Endothelial cell of umbilical vein (primary cell): ENCODE measurements around the gene PARS2. TPM values are rescaled to one million over a fixed set of nuclear protein-coding genes. Genes with fewer than 3 reads are reported as not detected.

Source experiments
- BruUV-seq: library from RNA; stranded (reverse); fragments of 400-500 nt; replicated peaks from 2 replicates; lab custom pipeline; 2021; lab: Mats Ljungman, UMichigan
- CTCF ChIA-PET: fragments of 300-600, 350-600 bp; sonication (Branson Sonifier 250); formaldehyde crosslinking; loops from one replicate; lab custom pipeline; 2021; ENCODE audit warnings: antibody characterized with exemption, inconsistent platforms; lab: Charles Lee
- POLR2A ChIA-PET: fragments of 300-600, 350-600 bp; sonication (Branson Sonifier 250); formaldehyde crosslinking; loops from one replicate; lab custom pipeline; 2021; ENCODE audit warnings: antibody characterized with exemption, inconsistent platforms; lab: Charles Lee
- DNase-seq: peaks from one replicate; pipeline ENCODE4 v3.0.0-alpha.2; 2011; ENCODE audit warnings: low read depth, low spot score
- FAIRE-seq: peaks from 2 replicates; lab custom pipeline; 2011; peaks lifted over from hg19 to GRCh38; lab: Jason Lieb, UNC
- H2AFZ ChIP-seq: 2 replicates; pipeline ENCODE4 v1.6.0; 2012; ENCODE audit warnings: low read depth, low read length, control low read depth, inconsistent platforms
- H3K27ac ChIP-seq: 2 replicates; pipeline ENCODE4 v1.5.1; 2011; ENCODE audit warnings: low read depth, mild to moderate bottlenecking, control low read depth, low read length, moderate library complexity; ENCODE audit not compliant: insufficient read depth
- H3K27me3 ChIP-seq, 2 experiments: 2 replicates each; pipeline versions ENCODE4 v1.6.0 to v1.6.1; 2011; ENCODE audit warnings: low read length in 2 of 2, mixed read lengths in 1 of 2; ENCODE audit not compliant: control insufficient read depth in 2 of 2, insufficient read depth in 2 of 2
- H3K36me3 ChIP-seq, 2 experiments: 2 replicates in 1 of 2; 3 replicates in 1 of 2; pipeline ENCODE4 v1.5.1; 2011; ENCODE audit warnings: low read length in 2 of 2, mild to moderate bottlenecking in 1 of 2, moderate library complexity in 1 of 2; ENCODE audit not compliant: control insufficient read depth in 2 of 2, insufficient read depth in 2 of 2; ENCODE audit errors: extremely low read depth in 1 of 2
- H3K4me1 ChIP-seq: 3 replicates; pipeline ENCODE4 v1.5.1; 2011; ENCODE audit warnings: mild to moderate bottlenecking, low read length; ENCODE audit not compliant: control insufficient read depth, insufficient read depth; ENCODE audit errors: extremely low read depth
- H3K4me2 ChIP-seq: 2 replicates; pipeline ENCODE4 v1.6.1; 2011; ENCODE audit warnings: low read length, control low read depth, mixed read lengths; ENCODE audit not compliant: insufficient read depth
- H3K4me3 ChIP-seq, 3 experiments: fragments of 200-600 bp in 1 of 3; sonication (generic), shearing (Covaris generic) in 1 of 3; replicated peaks in 1 of 3; 2 replicates each; pipeline ENCODE4 v1.5.1; 2011 to 2016; ENCODE audit warnings: control low read depth in 3 of 3, low read length in 3 of 3, mild to moderate bottlenecking in 2 of 3, inconsistent platforms in 1 of 3, low read depth in 1 of 3, moderate library complexity in 1 of 3; ENCODE audit not compliant: insufficient read depth in 1 of 3
- H3K79me2 ChIP-seq: 2 replicates; pipeline ENCODE4 v1.6.0; 2012; ENCODE audit warnings: low read length, inconsistent platforms; ENCODE audit not compliant: control insufficient read depth, insufficient read depth
- H3K9ac ChIP-seq: replicated peaks from 2 replicates; pipeline ENCODE3; 2011; ENCODE audit warnings: low read length, control low read depth; ENCODE audit not compliant: insufficient read depth; ENCODE audit errors: extremely low read depth
- H3K9me1 ChIP-seq: replicated peaks from 3 replicates; pipeline ENCODE4 v1.6.0; 2011; ENCODE audit warnings: mild to moderate bottlenecking, low read length; ENCODE audit not compliant: control insufficient read depth, insufficient read depth; ENCODE audit errors: extremely low read depth
- H3K9me3 ChIP-seq: replicated peaks from 2 replicates; pipeline ENCODE4 v1.5.1; 2012; ENCODE audit warnings: low read length, inconsistent platforms; ENCODE audit not compliant: control insufficient read depth, insufficient read depth
- H4K20me1 ChIP-seq: replicated peaks from 2 replicates; pipeline ENCODE3; 2011; ENCODE audit warnings: mild to moderate bottlenecking, low read length; ENCODE audit not compliant: control insufficient read depth, insufficient read depth; ENCODE audit errors: extremely low read depth
- CTCF ChIP-seq, 2 donors: IDR thresholded peaks; 1 replicate in 1 of 2; 2 replicates in 1 of 2; pipeline ENCODE4 v1.5.1; 2011; ENCODE audit warnings: low read length in 2 of 2, mild to moderate bottlenecking in 2 of 2, moderate library complexity in 2 of 2, control low read depth in 1 of 2, inconsistent platforms in 1 of 2, low read depth in 1 of 2; ENCODE audit not compliant: insufficient read depth in 1 of 2; ENCODE audit errors: extremely low read depth in 1 of 2
- EZH2 ChIP-seq: IDR thresholded peaks from 2 replicates; pipeline ENCODE4 v1.6.1; 2012; ENCODE audit warnings: borderline replicate concordance, low read depth, mild to moderate bottlenecking, moderate library complexity, low read length, inconsistent platforms; ENCODE audit not compliant: severe bottlenecking
- FOS ChIP-seq: IDR thresholded peaks from 2 replicates; pipeline ENCODE4 v1.6.1; 2011; ENCODE audit warnings: mild to moderate bottlenecking, low read length, moderate library complexity, borderline replicate concordance; ENCODE audit not compliant: insufficient read depth
- GATA2 ChIP-seq: IDR thresholded peaks from 2 replicates; pipeline ENCODE4 v1.7.0; 2011; ENCODE audit warnings: low read depth, mild to moderate bottlenecking, moderate library complexity, mixed read lengths, low read length; ENCODE audit not compliant: insufficient read length, insufficient read depth
- JUN ChIP-seq: IDR thresholded peaks from 2 replicates; pipeline ENCODE4 v1.6.1; 2011; ENCODE audit warnings: borderline replicate concordance, low read depth; ENCODE audit not compliant: insufficient read length, insufficient read depth
- MYC ChIP-seq: IDR thresholded peaks from one replicate; pipeline ENCODE4 v1.6.1; 2011; ENCODE audit warnings: mild to moderate bottlenecking, low read depth, low read length
- POLR2A ChIP-seq: IDR thresholded peaks from 2 replicates; pipeline ENCODE4 v1.6.1; 2012; ENCODE audit warnings: low read depth, mild to moderate bottlenecking, control low read depth, low read length
- POLR2AphosphoS5 ChIP-seq: IDR thresholded peaks from 2 replicates; pipeline ENCODE4 v1.6.1; 2012; ENCODE audit warnings: low read depth, mild to moderate bottlenecking, control low read depth, low read length, moderate library complexity; ENCODE audit not compliant: insufficient read depth
- dilution Hi-C: fragments of 300-500 bp; cut with MboI; formaldehyde crosslinking; loops from one replicate; pipeline ENCODE4 v1.15.0; 2019; ENCODE audit warnings: low sequenced_read_pairs; ENCODE audit not compliant: extremely low pct_ligation_motif_present
- intact Hi-C: fragments of 100-400 bp; cut with micrococcal nuclease; formaldehyde crosslinking; loops from one replicate; pipeline ENCODE4 v1.10.0; 2022
- polyA plus RNA-seq, 4 experiments: library from polyadenylated mRNA; depleted of rRNA in 3 of 4; stranded (reverse) in 3 of 4; unstranded in 1 of 4; fragments of >200 nt; gene quantifications; 2 replicates each; pipeline versions ENCODE4 v1.2.1 to v1.2.3, GENCODE V29; 2011 to 2012; ENCODE audit warnings: missing spikeins in 1 of 4
- total RNA-seq: library from RNA; stranded (reverse); gene quantifications from 2 replicates; pipeline ENCODE4 v1.2.3, GENCODE V29; 2021
- TF ChIP-seq, protein P1 (sequence below): IDR thresholded peaks from 2 replicates; pipeline ENCODE4 v1.6.1; 2011; ENCODE audit not compliant: insufficient read depth, insufficient read length

Gene PARS2
- total and polyA plus RNA-seq, 2 donors (not counting 3 experiments of a cell fraction or from before 2014, with no cell fraction given), result 2.0 to 3.8 TPM

- POLR2A ChIA-PET, result no interaction called here
- TF ChIP-seq POLR2A, result no peak
- TF ChIP-seq JUN, result no peak
- TF ChIP-seq FOS, result no peak
- no peak for TF ChIP-seq GATA2
- no peak for TF ChIP-seq CTCF (IDR thresholded peaks at IDR 0.05; ENCODE audit: extremely low read depth in 1 of 2, insufficient read depth in 1 of 2, low read depth in 1 of 2, low read length in 2 of 2)
- TF ChIP-seq, protein P1, sequence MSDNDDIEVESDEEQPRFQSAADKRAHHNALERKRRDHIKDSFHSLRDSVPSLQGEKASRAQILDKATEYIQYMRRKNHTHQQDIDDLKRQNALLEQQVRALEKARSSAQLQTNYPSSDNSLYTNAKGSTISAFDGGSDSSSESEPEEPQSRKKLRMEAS, result no peak
- no peak for TF ChIP-seq MYC
- no peak for TF ChIP-seq POLR2AphosphoS5
- no peak for TF ChIP-seq EZH2
- FAIRE-seq (no peak), DNase-seq (no peak)
- Histone ChIP-seq H3K27ac (no peak overlapping the region), H2AFZ (no peak overlapping the region), H3K79me2 (no peaks in the 10 kb centered on the region), H3K9me3 (no peaks in the 10 kb centered on the region), H3K4me3 (no peak overlapping the region), H3K9me1 (no peaks in the 10 kb centered on the region), H3K4me2 (no peak overlapping the region), H3K9ac (no peak overlapping the region), H3K36me3 (no peaks in the 10 kb centered on the region), H4K20me1 (no peaks in the 10 kb centered on the region), H3K4me1 (peaks cover 4% of the 10 kb centered on the region), H3K27me3 (peaks cover 7 to 11% of the 10 kb centered on the region in 2 experiments)
- intact Hi-C loops, result loop anchor here (5.0 kb wide), 1 partner anchor 734 kb away; no protein-coding TSS in a partner anchor
- dilution Hi-C loops, result no loop called here
- no TSS peak for BruUV-seq
- CTCF ChIA-PET, result interaction anchor here (0.7 kb wide), 1 partner anchor 214 kb away, joined by 3 read pairs; no protein-coding TSS in a partner anchor
Observed at GRCh38 chr1:54805981-54806381, 41.7 kb upstream of the PARS2 start.
